HG03354 (cell line): ENCODE measurements around the gene SLC22A3.
"Not testable (repeated sequence)": the region's sequence is repeated elsewhere in the genome, so short reads cannot be mapped to it uniquely, and the experiment has no call there.

ENCODE experiments used
- ATAC-seq: cut with Tn5 transposase; IDR thresholded peaks from one replicate; pipeline ENCODE4 v1.9.1; 2021; ENCODE audit warnings: mild to moderate bottlenecking; ENCODE audit not compliant: unreplicated experiment, poor library complexity, severe bottlenecking

SLC22A3 gene

GRCh38 chr6:160348223-160349019 is at the start of gene SLC22A3:
Gene SLC22A3 (plus strand): TSS chr6:160348378. CDS start chr6:160348420, 42 bp downstream.
- no peak for ATAC-seq

GRCh38 chr6:160299559-160299958 is 48.6 kb upstream of the SLC22A3 start:
- ATAC-seq = no peak

- no peak for ATAC-seq
Measured at GRCh38 chr6:160300076-160300695, 48.0 kb upstream of the SLC22A3 start.

GRCh38 chr6:160301339-160301738 is 46.8 kb upstream of the SLC22A3 start:
- ATAC-seq = no peak

GRCh38 chr6:160302431-160303082 is 45.6 kb upstream of the SLC22A3 start:
- ATAC-seq = not testable (repeated sequence)

GRCh38 chr6:160303806-160304205 is 44.4 kb upstream of the SLC22A3 start:
- no peak for ATAC-seq

GRCh38 chr6:160305926-160306713 is 42.1 kb upstream of the SLC22A3 start:
- ATAC-seq = no peak

- no peak for ATAC-seq
Measured at GRCh38 chr6:160309718-160310117, 38.5 kb upstream of the SLC22A3 start.

- ATAC-seq = no peak
Measured at GRCh38 chr6:160312900-160313299, 35.3 kb upstream of the SLC22A3 start.

GRCh38 chr6:160315310-160315709 is 32.9 kb upstream of the SLC22A3 start:
- ATAC-seq = no peak

- ATAC-seq = no peak
Measured at GRCh38 chr6:160316261-160316660, 31.9 kb upstream of the SLC22A3 start.

- ATAC-seq = no peak
Measured at GRCh38 chr6:160319246-160319645, 28.9 kb upstream of the SLC22A3 start.

- ATAC-seq = no peak
Measured at GRCh38 chr6:160321729-160322505, 26.3 kb upstream of the SLC22A3 start.

GRCh38 chr6:160327981-160328380 is 20.2 kb upstream of the SLC22A3 start:
- no peak for ATAC-seq

GRCh38 chr6:160328447-160328846 is 19.7 kb upstream of the SLC22A3 start:
- ATAC-seq = no peak

GRCh38 chr6:160329188-160329587 is 19.0 kb upstream of the SLC22A3 start:
- no peak for ATAC-seq

GRCh38 chr6:160330619-160331018 is 17.6 kb upstream of the SLC22A3 start:
- ATAC-seq = no peak

- no peak for ATAC-seq
Measured at GRCh38 chr6:160331204-160331603, 17.0 kb upstream of the SLC22A3 start.

GRCh38 chr6:160331753-160332152 is 16.4 kb upstream of the SLC22A3 start:
- ATAC-seq = no peak
